Measurements from ENCODE around the gene RASSF5.
"Not testable (repeated sequence)": the region's sequence is repeated elsewhere in the genome, so short reads cannot be mapped to it uniquely, and the experiment has no call there.

The RASSF5 gene

GRCh38 chr1:206575894-206576737 lies 68.8 kb downstream of the RASSF5 start:
- no peak for DNase-seq

- DNase-seq = no peak
Observed at GRCh38 chr1:206577626-206578025, 70.3 kb downstream of the RASSF5 start.

GRCh38 chr1:206578068-206578977 lies 71.0 kb downstream of the RASSF5 start:
- DNase-seq = no peak

GRCh38 chr1:206578978-206579374 lies 71.6 kb downstream of the RASSF5 start:
- DNase-seq = no peak

GRCh38 chr1:206579747-206580437 lies 72.6 kb downstream of the RASSF5 start:
- DNase-seq = no peak

GRCh38 chr1:206580438-206581113 lies 73.2 kb downstream of the RASSF5 start:
- no peak for DNase-seq

GRCh38 chr1:206581114-206581497 lies 73.8 kb downstream of the RASSF5 start:
- DNase-seq = not testable (repeated sequence)

- DNase-seq = no peak
Observed at GRCh38 chr1:206581571-206581981, 74.2 kb downstream of the RASSF5 start.

- DNase-seq = no peak
Observed at GRCh38 chr1:206582537-206582936, 75.2 kb downstream of the RASSF5 start.

GRCh38 chr1:206582971-206583706 lies 75.8 kb downstream of the RASSF5 start:
- no peak for DNase-seq

GRCh38 chr1:206583707-206584648 lies 76.6 kb downstream of the RASSF5 start:
- DNase-seq = no peak

- DNase-seq = no peak
Observed at GRCh38 chr1:206584683-206585082, 77.4 kb downstream of the RASSF5 start.

GRCh38 chr1:206586501-206587445 lies 79.4 kb downstream of the RASSF5 start:
- no peak for DNase-seq

- no peak for DNase-seq
Observed at GRCh38 chr1:206587904-206588303, 80.6 kb downstream of the RASSF5 start.

GRCh38 chr1:206588492-206588891 lies 81.2 kb downstream of the RASSF5 start:
- no peak for DNase-seq

- no peak for DNase-seq
Observed at GRCh38 chr1:206589206-206589605, 81.9 kb downstream of the RASSF5 start.

- no peak for DNase-seq
Observed at GRCh38 chr1:206590025-206590758, 82.9 kb downstream of the RASSF5 start.

GRCh38 chr1:206591226-206591625 lies 83.9 kb downstream of the RASSF5 start:
- DNase-seq = no peak

GRCh38 chr1:206591696-206592095 lies 84.4 kb downstream of the RASSF5 start:
- DNase-seq = no peak

Measured in DMS 273 treated with DMSO at 0.1 percent for 48 hours (cell line).